Erythroblast (primary cell): ENCODE data around the gene ZDHHC13.

Experiments
- DNase-seq, 2 experiments: peaks; one replicate each; lab custom pipeline; 2025; lab: John Stamatoyannopoulos, UW
- GATA1 ChIP-seq: IDR thresholded peaks from 2 replicates; pipeline ENCODE4 v1.6.1; 2011; ENCODE audit warnings: low read depth, mild to moderate bottlenecking, control low read depth, low read length, moderate library complexity
- POLR2A ChIP-seq: IDR thresholded peaks from 2 replicates; pipeline ENCODE4 v1.6.1; 2011; ENCODE audit warnings: mild to moderate bottlenecking, low read length

The ZDHHC13 gene

DNA sequence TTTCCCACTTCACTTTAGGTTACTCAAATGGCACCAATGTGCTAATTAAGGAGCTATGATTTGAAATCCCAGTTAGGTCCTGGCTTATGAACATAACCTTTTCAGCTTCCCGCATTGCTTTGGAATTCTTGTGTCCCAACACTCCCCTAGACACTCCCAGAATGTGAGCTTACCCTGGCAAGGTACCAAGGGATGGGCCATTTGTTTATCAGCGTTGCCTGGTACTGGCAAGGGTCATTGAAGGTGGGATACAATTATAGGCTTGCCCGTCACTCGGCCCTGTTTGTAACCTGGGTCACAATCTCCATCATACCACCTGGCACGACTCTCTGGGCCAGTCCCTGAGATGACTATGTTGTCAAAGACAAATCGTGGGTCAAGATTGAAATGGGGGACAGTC is 79.5 kb downstream of the ZDHHC13 start:
- DNase-seq = no peak
- no peak for TF ChIP-seq POLR2A

DNA sequence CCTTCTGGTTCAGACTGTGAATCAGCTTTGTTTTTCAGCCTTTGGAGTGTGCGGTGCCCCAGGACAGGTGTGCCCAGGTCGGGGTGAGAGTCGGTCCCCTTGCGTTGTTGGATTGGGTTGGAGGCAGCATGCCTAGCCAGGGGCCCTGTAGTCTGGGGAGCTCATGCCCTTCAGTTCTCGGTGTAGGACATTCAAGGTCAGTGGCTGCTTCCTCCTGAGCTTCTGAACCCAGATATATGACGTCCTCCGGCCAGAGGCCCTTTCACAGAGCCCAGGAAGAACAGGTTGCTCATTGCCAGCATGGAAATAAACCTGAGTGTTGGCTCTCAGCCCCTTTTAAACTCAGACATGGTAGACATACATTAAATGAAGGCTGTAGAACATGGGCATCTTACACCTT is 82.1 kb downstream of the ZDHHC13 start:
- no peak for TF ChIP-seq POLR2A
- TF ChIP-seq GATA1 = no peak
- DNase-seq = no peak

DNA sequence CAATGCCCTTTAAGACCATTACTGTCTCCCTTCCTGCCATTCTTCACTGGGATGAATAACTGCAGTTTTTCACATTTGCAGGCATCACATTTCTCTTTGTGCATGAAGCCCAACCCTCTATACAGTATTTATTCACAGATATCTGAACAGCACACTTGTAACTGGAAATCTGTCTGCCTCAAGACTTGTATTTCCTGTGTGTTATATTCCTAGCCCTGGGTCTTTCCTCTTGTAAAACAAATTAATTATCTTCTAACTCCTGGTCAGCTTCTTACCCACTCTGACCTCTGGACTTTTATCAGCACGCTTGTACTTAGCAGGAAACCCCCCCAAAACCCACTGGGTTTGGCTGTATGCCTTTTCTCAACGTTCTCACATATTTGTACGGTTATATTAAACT is 82.8 kb downstream of the ZDHHC13 start:
- DNase-seq = no peak
- TF ChIP-seq POLR2A = no peak
- TF ChIP-seq GATA1 = no peak

DNA sequence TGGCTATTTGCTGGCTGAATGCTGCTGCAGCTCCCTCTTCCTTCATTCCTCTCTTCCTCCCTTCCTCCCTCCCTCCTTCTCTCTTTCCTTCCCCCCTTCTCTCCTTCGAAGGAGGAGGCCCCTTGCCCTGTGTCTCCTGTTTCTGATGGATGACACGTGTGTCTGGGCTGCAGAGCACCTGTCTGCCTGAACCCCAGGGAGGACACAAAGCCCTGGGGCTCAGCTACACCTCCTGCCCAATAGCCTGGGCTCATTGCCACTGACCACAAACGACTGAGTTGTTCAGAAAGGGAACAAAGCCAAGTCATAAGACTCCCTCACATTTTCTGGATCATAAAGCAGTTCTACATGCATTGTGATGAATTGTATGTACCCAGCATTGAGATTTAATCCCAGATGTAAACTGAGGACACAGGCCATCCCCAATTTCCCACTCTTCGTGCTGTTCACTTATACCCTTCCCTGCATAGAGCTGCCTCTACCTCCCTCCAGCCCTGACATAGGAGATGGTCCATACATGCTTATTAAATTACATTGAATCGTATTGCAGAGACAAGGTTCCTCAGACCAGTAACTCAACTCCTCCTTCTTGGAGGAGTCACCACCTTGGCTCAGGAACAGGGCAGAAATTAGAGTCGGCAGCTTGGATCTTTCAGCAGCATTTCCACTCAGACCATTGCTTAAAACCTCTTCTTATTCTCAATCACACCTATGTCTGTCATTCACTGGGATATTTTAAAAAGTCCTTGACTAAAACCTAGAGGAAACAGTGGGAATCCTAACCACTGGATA is 83.6 kb downstream of the ZDHHC13 start:
- DNase-seq = peak in 1 of 2 experiments; percentile 19
- TF ChIP-seq GATA1 (no peak), POLR2A (no peak)

DNA sequence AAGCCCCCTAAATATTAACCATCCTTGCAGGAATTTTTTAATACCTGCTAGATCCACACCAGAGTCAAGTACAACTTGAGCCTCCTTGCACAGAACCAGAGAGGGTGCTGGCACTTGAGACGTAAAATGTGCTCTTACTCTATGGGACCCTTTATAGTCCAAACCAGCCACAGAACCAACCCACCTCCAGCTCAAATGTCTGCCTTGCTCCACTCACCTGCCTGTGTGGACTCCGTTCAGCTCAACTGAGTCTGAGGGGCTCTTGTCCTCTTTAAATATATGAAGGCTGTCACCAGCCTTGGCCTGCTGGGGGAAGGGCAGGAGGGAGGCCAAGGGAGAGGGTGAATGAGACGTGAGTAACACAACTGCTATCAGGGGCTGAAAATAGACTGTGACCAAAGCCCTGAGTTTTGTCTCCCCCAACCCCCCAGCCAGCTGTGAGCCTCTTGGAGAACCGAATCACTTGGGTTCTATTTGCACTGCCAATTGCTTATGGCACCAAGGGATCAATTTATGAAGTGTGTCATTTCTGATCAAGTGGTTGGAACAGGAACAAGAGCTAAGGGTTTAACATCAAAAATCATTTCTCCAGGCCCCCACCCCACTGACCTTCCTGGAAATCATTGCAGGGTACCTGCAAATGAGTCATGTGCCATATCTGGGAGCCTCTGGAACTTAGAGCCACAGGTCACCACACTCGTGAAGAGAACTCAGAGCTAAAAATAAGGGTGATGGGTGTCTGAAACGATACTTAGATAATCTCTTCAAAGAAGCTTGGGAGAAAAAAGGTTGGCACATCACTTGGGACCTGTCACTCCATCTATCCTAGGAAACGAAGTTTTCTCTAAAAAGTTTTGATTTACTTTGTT is 85.0 kb downstream of the ZDHHC13 start, which contains the start of gene CSRP3:
Gene CSRP3 (minus strand): TSS at position 247 of the 869 bp plus-strand sequence. CDS start 9,535 bp downstream, outside the sequence.
- TF ChIP-seq POLR2A (no peak), GATA1 (no peak)
- no peak for DNase-seq

DNA sequence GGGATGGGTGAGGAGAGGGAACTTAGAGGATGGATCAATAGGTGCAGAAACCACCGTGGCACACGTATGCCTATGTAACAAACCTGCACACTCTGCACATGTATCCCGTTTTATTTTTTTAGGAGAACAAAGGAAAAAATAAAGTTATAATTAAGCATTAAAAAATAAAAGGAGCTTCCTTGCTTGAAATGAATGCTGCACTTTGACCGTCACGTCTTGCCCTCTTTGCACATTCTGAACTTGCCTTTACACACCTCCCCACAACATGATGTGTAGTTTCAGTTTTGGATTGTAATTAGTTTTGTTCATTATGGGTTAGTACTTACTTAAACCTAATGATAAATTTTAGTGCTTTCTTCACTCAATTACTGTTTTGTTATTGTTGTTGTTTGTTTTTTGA is 87.9 kb downstream of the ZDHHC13 start:
- TF ChIP-seq GATA1 (no peak), POLR2A (no peak)
- no peak for DNase-seq

- no peak for TF ChIP-seq POLR2A
- no peak for DNase-seq
These were observed 91.2 kb downstream of the ZDHHC13 start for GRCh38 chr11:19208181-19208580.

DNA sequence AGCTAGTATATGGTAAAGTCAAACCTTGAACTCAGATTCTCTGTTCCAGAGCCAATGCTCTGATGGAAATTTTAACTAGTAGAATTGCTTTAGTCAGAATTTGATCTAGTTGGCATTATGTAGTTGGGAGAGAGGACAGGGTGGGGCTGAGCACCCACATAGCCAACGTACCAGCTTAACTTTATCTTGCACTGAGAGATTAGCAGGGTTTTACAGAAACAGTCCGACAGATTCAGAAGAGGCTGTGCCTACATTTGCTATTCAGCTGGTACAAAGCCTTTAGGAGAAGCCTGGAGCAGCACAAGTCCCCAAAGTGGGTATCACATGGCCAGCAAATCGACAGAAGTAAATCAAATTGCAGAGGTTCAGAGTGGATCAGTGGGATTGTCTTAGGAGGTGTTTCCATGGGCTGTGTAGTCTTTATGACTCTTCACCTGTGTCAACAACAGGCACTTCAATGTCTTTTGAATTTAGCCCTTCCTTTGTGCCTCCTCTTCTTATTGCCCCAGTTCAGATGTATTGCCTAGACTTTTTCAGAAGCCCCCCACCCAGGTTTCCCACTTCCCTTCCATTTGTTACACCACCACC is 92.1 kb downstream of the ZDHHC13 start:
- no peak for DNase-seq
- TF ChIP-seq POLR2A (no peak), GATA1 (no peak)

GRCh38 chr11:19209617-19210370 is 92.8 kb downstream of the ZDHHC13 start:
- TF ChIP-seq GATA1 (no peak), POLR2A (no peak)
- no peak for DNase-seq

- no peak for TF ChIP-seq GATA1
- no peak for TF ChIP-seq POLR2A
These were observed 99.1 kb downstream of the ZDHHC13 start for GRCh38 chr11:19216021-19216420.

DNA sequence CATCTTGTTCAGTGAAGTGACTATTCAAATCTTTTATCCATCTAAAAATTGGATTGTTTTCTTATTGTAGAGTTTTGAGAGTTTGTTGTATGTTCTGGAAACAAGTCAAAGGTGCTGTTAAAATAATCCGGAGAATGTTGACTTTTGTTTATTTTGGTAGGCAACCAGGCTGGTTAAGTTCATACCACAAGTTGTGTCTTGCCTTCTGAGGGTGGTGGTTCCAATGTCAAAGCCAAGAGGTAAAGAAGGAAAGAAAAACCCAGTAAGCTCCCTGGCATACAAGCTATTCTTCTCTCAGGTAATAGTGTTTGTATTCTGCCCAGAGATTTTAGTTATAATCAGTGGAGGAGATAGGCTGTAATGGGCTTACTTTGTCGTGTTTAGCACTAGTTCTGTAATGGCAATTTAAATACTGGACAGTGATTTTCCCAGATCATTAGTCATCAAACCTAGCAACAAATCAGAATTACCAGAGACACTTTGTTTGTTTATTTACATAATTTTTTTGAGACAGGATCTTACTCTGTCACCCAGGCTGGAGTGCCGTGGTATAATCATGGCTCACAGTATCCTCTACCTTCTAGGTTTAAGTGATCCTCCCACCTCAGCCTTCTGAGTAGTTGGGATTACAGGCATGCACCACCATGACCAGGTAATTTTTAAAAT is 99.9 kb downstream of the ZDHHC13 start:
- DNase-seq = no peak
- TF ChIP-seq POLR2A (no peak), GATA1 (no peak)

More at GRCh38 chr11:19216021-19216420, 99.1 kb downstream of the ZDHHC13 start:
- no peak for DNase-seq

GRCh38 chr11:19218216-19218615 is 101.2 kb downstream of the ZDHHC13 start:
- no peak for DNase-seq
- TF ChIP-seq POLR2A = no peak
- no peak for TF ChIP-seq GATA1

GRCh38 chr11:19218786-19219460 is 102.0 kb downstream of the ZDHHC13 start:
- DNase-seq = no peak
- TF ChIP-seq POLR2A (no peak), GATA1 (no peak)
